ENCODE results near the gene BEND6. TPM values are rescaled to one million over a fixed set of nuclear protein-coding genes. Genes with fewer than 3 reads are reported as not detected.

Gene BEND6
- total and polyA plus RNA-seq, 2 donors: 3.3 to 12.8 TPM

DNA sequence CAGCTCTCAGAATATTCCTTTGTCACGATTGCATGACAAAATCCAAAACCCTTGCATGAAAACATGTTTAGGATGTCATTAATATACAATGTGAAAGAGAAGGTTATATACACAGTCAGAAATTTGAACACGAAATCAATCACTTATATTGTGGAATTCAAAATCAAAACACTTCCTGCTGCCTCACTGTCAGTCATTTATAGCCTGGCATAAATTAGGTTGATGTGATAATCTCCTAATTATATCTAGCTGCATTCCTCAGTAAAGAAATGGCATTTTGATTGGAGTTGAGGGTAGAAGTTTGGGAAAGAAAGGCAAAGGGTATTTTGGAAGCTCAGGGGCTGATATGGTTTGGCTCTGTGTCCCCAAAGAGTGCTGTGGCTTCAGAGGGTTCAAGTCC, 24.1 kb upstream of the BEND6 start:
- 89% methylated on average over 2 of the region's 2 CpGs for WGBS
- H3K27ac ChIP-seq (ENCODE audit: low read depth): no peak overlapping the region
- no peak for DNase-seq (ENCODE audit: extremely low spot score)
- no peak overlapping the region for H3K4me3 ChIP-seq (ENCODE audit: low read depth, low read length)
- H3K4me1 ChIP-seq (ENCODE audit: insufficient read depth): no peaks in the 10 kb centered on the region
- H3K36me3 ChIP-seq (ENCODE audit: insufficient read depth): no peaks in the 10 kb centered on the region

DNA sequence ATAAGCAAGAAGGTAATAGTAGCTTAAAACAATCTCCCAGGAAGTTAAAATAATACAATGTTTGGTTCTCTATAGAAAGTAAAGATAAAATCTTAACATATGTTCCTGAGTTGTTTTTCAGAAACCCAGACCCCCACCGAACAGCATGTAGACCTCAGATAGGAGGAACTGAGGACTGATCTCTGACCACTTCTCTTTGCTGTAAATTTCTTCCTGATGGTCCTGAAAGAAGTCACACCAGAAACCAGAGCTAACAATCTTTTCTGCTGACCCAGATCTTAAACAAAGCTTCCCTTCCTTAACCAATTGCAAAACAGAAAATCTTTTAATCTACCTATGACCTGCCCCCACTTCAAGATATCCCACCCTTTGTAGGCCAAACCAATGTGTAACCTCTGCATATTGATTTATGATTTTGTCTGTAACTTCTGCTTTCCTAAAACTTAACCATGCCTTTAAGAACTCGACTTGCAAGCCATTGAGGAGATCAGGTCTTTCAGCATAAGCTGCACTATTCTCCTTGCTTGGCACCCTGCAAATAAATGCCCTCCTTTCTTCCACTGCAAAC, 21.9 kb upstream of the BEND6 start:
- 80% methylated on average over 2 of the region's 2 CpGs for WGBS
- H3K4me1 ChIP-seq (ENCODE audit: insufficient read depth): no peaks in the 10 kb centered on the region
- DNase-seq (ENCODE audit: extremely low spot score): no peak
- no peak overlapping the region for H3K4me3 ChIP-seq (ENCODE audit: low read depth, low read length)
- no peaks in the 10 kb centered on the region for H3K36me3 ChIP-seq (ENCODE audit: insufficient read depth)
- no peak overlapping the region for H3K27ac ChIP-seq (ENCODE audit: low read depth)

DNA sequence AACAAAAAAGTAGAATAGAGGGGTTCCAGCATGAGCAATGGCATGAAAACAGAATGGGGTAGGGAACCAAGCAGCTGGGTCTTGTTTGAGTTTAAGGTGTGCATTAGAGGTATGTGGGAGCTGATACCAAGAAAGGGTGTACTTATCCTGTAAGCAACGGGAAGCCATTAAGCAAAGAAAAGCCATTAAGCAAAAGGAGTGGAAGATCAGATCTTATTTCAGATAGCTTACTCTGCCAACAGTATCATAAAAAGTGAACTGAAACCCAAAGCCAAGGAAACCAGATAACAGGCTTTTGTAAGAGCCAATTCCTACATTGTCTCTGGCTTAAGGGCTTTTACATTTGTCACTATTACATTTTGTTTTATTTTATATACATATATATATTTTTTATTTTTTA, 21.3 kb upstream of the BEND6 start:
- no peaks in the 10 kb centered on the region for H3K4me1 ChIP-seq (ENCODE audit: insufficient read depth)
- DNase-seq (ENCODE audit: extremely low spot score): no peak
- H3K36me3 ChIP-seq (ENCODE audit: insufficient read depth): no peaks in the 10 kb centered on the region
- H3K4me3 ChIP-seq (ENCODE audit: low read depth, low read length): no peak overlapping the region
- 20% methylated on average over 1 of the region's 1 CpG for WGBS
- no peak overlapping the region for H3K27ac ChIP-seq (ENCODE audit: low read depth)

DNA sequence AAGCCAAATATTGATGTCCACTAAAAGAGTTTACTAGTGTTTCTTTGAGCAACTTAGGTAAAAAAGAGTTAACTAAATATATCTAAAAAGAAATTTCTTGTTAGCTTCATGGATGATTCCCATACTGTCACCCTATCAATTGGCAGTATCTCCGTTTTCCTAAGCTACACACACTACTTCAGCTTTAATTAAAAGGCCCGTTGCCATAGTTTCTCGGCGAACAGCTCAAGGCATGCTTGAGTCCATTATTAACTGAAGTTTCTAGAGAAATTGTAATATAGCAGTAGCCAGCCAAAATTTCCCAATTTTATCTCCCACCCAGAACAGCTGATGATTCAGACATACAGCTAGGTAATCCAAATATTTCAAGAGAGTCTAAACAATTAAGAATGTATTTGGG, 20.0 kb upstream of the BEND6 start:
- no peak for DNase-seq (ENCODE audit: extremely low spot score)
- H3K4me3 ChIP-seq (ENCODE audit: low read depth, low read length): no peak overlapping the region
- no peak overlapping the region for H3K27ac ChIP-seq (ENCODE audit: low read depth)
- 86% methylated on average over 4 of the region's 4 CpGs for WGBS
- H3K4me1 ChIP-seq (ENCODE audit: insufficient read depth): no peaks in the 10 kb centered on the region
- no peaks in the 10 kb centered on the region for H3K36me3 ChIP-seq (ENCODE audit: insufficient read depth)

DNA sequence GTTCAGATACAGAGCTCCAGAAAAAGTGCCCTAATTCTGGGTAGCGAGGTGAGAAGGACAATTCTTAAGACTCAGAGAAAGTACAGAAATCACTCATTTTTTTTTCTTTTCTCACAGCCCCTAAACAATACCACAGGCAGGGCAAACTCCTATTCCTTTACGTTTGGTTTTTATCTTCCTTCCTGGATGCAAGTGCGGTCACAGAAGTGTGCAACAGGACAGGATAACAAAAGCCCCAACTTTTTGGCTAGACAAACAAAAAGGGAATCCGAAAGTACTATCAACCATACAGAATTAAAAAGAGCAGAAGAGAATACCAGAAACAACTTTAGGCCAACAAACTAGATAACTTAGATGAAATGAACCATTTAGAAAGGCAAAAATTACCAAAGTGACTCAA, 18.4 kb upstream of the BEND6 start:
- 81% methylated on average over 4 of the region's 4 CpGs for WGBS
- no peak for DNase-seq (ENCODE audit: extremely low spot score)
- H3K4me1 ChIP-seq (ENCODE audit: insufficient read depth): no peaks in the 10 kb centered on the region
- H3K27ac ChIP-seq (ENCODE audit: low read depth): no peak overlapping the region
- H3K36me3 ChIP-seq (ENCODE audit: insufficient read depth): no peaks in the 10 kb centered on the region
- no peak overlapping the region for H3K4me3 ChIP-seq (ENCODE audit: low read depth, low read length)

DNA sequence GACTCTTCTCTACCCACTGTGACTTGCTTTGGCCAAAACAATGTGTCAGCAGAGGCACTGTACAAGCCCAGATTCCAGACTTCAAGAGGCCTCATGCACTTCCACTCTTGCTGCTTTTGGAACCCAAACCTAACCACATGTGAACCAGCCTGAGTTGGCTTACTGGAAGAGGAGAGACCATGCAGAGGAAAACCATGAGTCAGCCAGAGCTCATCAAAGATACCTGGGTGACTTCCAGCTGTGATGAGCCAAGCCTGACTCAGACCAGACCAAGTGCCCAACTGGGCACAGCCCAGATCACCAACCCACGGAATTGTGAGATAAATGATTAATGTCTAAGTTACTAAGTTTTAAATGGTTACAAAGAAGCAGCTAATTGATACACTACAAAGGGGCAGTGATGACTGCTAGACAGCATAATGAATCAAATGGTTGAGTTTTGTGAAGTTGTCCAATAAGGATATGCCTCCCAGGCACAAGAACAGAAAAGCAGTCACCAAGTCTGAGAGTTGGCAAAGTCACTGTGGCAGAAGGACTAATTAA, 16.2 kb upstream of the BEND6 start:
- WGBS: 32% methylated on average over 1 of the region's 1 CpG
- Histone ChIP-seq H3K36me3 (ENCODE audit: insufficient read depth) (no peaks in the 10 kb centered on the region), H3K4me3 (ENCODE audit: low read depth, low read length) (no peak overlapping the region), H3K27ac (ENCODE audit: low read depth) (no peak overlapping the region), H3K4me1 (ENCODE audit: insufficient read depth) (no peaks in the 10 kb centered on the region)
- no peak for DNase-seq (ENCODE audit: extremely low spot score)

DNA sequence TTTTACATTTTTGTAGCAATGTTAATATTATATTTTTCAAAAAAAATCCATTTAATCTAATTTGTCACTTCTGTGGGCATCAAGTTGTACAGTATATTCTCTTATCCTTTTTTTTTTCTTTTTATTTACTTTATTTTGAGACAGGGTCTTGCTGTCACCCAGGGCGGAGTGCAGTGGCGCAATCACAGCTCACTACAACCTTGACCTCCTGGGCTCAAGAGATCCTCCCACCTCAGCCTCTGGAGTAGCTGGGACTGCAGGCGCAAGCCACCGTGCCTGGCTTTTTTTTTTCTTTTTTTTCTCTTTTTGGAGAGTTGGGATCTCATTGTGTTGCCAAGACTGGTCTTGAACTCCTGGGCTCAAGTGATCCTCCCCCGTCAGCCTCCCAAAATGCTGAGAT, 14.4 kb upstream of the BEND6 start:
- 97% methylated on average over 5 of the region's 5 CpGs for WGBS

DNA sequence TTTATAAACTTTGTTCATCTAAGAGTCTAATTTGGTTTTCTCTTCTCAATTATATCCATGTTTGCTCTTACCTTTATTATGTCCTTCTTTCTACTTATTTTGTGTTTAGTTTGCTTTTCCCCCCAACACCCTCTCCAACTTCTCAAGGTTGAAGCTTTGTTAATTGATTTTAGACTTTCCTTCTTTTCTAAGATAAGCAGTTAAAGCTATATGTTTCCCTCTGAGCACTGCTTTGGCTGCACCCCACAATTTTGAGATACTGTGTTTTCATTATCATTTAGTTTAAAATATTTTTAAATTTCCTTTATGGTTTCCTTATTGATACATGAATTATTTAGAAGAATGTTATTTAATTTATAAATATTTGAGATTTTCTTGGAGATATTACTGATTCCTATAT, 13.9 kb upstream of the BEND6 start:
- Histone ChIP-seq H3K4me1 (ENCODE audit: insufficient read depth) (no peaks in the 10 kb centered on the region), H3K27ac (ENCODE audit: low read depth) (no peak overlapping the region), H3K4me3 (ENCODE audit: low read depth, low read length) (no peak overlapping the region), H3K36me3 (ENCODE audit: insufficient read depth) (no peaks in the 10 kb centered on the region)
- DNase-seq (ENCODE audit: extremely low spot score): no peak

More for the DNA sequence above, 14.4 kb upstream of the BEND6 start:
- no peak for DNase-seq (ENCODE audit: extremely low spot score)
- H3K4me1 ChIP-seq (ENCODE audit: insufficient read depth): no peaks in the 10 kb centered on the region
- H3K4me3 ChIP-seq (ENCODE audit: low read depth, low read length): no peak overlapping the region
- no peaks in the 10 kb centered on the region for H3K36me3 ChIP-seq (ENCODE audit: insufficient read depth)
- H3K27ac ChIP-seq (ENCODE audit: low read depth): no peak overlapping the region

DNA sequence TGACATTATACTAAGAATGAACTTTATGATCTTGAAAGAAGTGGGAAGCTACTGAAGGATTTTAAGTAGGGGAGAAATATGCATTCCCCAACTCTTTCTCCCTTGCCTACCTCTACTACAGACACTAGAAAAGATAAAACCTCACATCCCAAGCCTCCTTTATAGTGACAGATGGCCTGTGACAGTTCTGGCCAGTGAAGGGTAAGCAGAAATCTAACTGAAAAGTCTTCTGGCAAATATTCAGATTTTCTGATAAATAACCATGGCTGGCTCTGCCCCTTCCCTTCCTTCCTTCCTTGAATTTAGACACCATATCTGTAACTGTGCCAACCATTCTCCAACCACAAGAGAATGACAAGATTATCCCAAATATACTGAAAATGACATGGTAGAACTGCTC, 10.2 kb upstream of the BEND6 start:
- no peaks in the 10 kb centered on the region for H3K36me3 ChIP-seq (ENCODE audit: insufficient read depth)
- DNase-seq (ENCODE audit: extremely low spot score): no peak
- no peaks in the 10 kb centered on the region for H3K4me1 ChIP-seq (ENCODE audit: insufficient read depth)
- no peak overlapping the region for H3K4me3 ChIP-seq (ENCODE audit: low read depth, low read length)
- no peak overlapping the region for H3K27ac ChIP-seq (ENCODE audit: low read depth)

DNA sequence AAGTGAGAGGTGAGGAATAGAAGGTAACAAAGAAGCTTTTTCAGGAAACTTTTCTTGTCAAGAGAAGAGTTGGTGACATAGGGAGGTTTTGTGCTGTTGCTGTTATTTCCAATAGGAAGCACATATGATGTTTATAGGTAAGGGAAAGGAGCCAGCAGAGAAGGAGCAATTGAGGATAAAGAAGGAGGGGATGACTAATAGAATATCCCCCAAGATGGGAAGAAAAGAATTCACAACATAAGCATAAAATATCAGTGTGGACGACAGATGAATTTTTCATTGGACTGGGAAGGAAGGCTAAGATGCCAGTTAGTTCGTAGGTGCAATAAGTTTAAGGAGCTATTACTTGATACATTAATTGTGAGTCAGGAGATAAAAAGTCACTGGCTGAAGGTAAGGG, 8.5 kb upstream of the BEND6 start:
- Histone ChIP-seq H3K4me1 (ENCODE audit: insufficient read depth) (no peaks in the 10 kb centered on the region), H3K4me3 (ENCODE audit: low read depth, low read length) (no peak overlapping the region), H3K27ac (ENCODE audit: low read depth) (no peak overlapping the region), H3K36me3 (ENCODE audit: insufficient read depth) (no peaks in the 10 kb centered on the region)
- no peak for DNase-seq (ENCODE audit: extremely low spot score)
- WGBS: 82% methylated on average over 2 of the region's 2 CpGs

DNA sequence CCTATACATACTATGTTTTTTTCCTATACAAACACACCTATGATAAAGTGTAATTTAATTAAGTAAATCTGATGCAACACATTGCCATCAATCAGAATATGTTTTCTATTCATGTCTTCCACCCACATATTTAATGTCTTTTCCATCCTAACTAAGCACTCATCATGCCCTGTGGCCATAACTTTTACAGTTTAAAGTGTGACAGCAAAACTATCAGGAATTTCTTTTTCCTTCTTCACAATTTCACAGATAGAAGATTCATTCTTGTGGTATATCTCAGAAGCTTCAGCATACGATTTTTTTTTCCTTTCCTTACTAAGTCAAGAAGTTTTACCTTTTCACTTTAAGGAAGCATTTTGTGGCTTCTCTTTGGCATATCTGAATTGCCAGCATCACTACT, 7.0 kb upstream of the BEND6 start:
- 77% methylated on average over 1 of the region's 1 CpG for WGBS
- Histone ChIP-seq H3K4me1 (ENCODE audit: insufficient read depth) (no peaks in the 10 kb centered on the region), H3K27ac (ENCODE audit: low read depth) (no peak overlapping the region), H3K4me3 (ENCODE audit: low read depth, low read length) (no peak overlapping the region), H3K36me3 (ENCODE audit: insufficient read depth) (no peaks in the 10 kb centered on the region)
- no peak for DNase-seq (ENCODE audit: extremely low spot score)

DNA sequence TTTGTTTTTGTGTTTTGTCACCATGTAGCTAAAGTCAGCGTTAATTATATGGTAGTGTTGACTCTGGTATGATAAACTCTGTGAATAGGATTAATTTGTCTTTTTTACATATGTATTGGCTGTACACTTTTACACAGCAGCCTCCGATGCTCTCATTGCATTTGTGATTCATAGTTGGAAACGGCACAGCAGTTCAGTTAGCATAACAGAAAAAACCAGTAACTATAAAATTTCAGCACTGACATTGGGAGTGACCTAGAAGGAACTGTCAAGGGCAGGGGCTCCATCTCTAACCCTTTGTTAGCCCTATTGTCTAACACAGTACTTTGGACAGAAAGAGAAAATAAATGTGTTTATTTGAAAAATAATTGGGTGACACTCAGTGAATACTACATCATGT, 5.6 kb upstream of the BEND6 start:
- no peak for DNase-seq (ENCODE audit: extremely low spot score)
- no peak overlapping the region for H3K27ac ChIP-seq (ENCODE audit: low read depth)
- H3K36me3 ChIP-seq (ENCODE audit: insufficient read depth): no peaks in the 10 kb centered on the region
- 77% methylated on average over 3 of the region's 3 CpGs for WGBS
- H3K4me3 ChIP-seq (ENCODE audit: low read depth, low read length): no peak overlapping the region
- H3K4me1 ChIP-seq (ENCODE audit: insufficient read depth): no peaks in the 10 kb centered on the region

DNA sequence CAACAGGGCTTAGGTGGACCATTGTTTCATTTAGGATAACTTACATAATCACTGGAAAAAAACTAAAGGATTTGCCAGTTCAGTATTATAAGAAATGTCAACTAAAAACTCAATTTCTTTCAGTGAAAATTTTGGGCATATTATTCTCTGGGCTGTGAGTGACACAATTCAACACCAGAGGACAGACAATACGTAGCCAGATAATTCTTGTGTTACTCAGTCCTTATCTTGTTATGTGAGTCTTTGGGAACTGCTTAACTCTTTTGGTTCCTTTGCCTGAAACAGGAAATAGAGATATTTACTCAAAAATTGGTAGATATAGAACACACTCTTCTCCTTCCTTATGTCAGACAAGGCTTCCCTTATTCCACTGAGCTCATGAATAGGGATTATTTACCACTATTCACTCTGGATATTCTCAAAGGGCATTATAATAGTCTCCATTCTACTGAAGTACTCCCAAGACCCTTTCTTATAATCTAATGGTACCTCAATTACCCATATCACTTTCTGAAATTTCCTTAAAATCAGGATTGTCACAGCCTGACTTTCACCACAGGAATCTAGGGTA, 4.9 kb upstream of the BEND6 start:
- no peak for DNase-seq (ENCODE audit: extremely low spot score)
- no peaks in the 10 kb centered on the region for H3K4me1 ChIP-seq (ENCODE audit: insufficient read depth)
- H3K36me3 ChIP-seq (ENCODE audit: insufficient read depth): no peaks in the 10 kb centered on the region
- 38% methylated on average over 1 of the region's 1 CpG for WGBS
- H3K4me3 ChIP-seq (ENCODE audit: low read depth, low read length): no peak overlapping the region
- H3K27ac ChIP-seq (ENCODE audit: low read depth): no peak overlapping the region

DNA sequence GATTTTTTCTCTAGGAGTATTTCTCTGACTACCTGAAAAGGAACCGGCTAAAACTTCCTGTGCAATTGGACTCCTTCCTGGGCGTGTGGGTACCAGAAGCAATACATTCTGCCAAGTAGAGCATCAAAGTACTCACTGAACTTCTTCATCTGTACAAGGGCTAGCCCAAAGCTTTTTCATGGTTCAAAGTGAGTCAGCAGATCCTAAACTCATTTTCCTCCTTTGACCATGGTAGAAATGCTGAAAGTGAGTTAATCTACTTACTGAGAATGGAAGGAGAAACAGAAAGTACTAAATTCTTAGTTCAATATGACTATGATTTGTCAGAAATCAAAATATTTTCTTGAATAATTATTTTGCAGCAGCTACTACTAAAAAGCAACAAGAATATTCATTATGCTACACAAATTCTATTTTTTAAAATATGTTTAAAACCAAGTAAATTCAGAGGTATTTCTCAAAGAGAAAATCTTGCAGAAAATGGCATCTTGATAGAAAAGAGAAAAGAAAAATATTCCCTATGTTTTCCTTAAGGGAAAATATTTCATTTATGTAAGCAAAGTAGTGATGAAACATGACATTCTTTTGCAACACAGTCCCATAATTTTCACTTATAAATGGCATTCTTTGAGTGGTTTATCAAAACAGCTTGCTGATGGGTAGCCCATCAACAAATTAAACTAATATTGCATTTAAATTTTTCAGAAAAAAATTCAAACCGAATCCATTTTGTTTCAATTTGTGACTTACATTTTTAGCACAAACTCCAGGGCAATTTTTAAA, 3.7 kb upstream of the BEND6 start:
- H3K36me3 ChIP-seq (ENCODE audit: insufficient read depth): no peaks in the 10 kb centered on the region
- no peak for DNase-seq (ENCODE audit: extremely low spot score)
- H3K4me1 ChIP-seq (ENCODE audit: insufficient read depth): no peaks in the 10 kb centered on the region
- H3K4me3 ChIP-seq (ENCODE audit: low read depth, low read length): no peak overlapping the region
- H3K27ac ChIP-seq (ENCODE audit: low read depth): no peak overlapping the region
- WGBS: 79% methylated on average over 3 of the region's 3 CpGs
